Adrenal gland (tissue), 5 donors: ENCODE data around the gene DLEC1.

ENCODE experiments used
- POLR2A ChIP-seq, 2 donors: fragments of 450-650 bp; IDR thresholded peaks; one replicate each; pipeline ENCODE4 v1.6.1; 2017; ENCODE audit warnings: antibody characterized with exemption in 2 of 2, mild to moderate bottlenecking in 2 of 2, moderate library complexity in 1 of 2
- TF ChIP-seq, protein P1 (sequence below), 6 experiments: fragments of 450-650 bp in 4 of 6; fragments of 200-600 bp in 2 of 6; sonication (generic) in 1 of 6; IDR thresholded peaks; 1 replicate in 5 of 6; 2 replicates in 1 of 6; pipeline versions ENCODE4 v1.5.1 to v1.8.0; 2016 to 2021; ENCODE audit warnings: antibody characterized with exemption in 6 of 6, mild to moderate bottlenecking in 2 of 6, moderate library complexity in 1 of 6
- donor health status: DM: no; HTN: no; CAD: no.

DNA sequence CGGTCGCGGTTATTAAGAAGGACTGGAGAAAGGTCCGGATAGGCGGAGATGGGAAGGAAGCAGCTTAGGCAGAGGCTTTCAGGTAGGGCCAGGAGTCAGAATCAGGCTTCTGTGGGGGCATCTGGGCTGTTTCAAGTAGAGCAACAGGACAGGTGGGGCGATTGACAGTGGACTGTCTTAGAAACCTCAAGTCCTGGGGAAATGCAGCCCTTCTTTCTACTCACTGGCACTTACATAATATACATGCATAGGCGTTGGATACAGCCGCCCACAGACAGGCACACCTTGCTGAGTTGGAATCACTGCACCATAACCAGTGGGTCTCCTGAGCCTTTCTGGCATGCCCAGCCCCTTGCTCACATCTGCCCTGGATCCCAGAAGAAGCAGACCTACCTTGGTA is 100.2 kb downstream of the DLEC1 start:
- TF ChIP-seq, protein P1, sequence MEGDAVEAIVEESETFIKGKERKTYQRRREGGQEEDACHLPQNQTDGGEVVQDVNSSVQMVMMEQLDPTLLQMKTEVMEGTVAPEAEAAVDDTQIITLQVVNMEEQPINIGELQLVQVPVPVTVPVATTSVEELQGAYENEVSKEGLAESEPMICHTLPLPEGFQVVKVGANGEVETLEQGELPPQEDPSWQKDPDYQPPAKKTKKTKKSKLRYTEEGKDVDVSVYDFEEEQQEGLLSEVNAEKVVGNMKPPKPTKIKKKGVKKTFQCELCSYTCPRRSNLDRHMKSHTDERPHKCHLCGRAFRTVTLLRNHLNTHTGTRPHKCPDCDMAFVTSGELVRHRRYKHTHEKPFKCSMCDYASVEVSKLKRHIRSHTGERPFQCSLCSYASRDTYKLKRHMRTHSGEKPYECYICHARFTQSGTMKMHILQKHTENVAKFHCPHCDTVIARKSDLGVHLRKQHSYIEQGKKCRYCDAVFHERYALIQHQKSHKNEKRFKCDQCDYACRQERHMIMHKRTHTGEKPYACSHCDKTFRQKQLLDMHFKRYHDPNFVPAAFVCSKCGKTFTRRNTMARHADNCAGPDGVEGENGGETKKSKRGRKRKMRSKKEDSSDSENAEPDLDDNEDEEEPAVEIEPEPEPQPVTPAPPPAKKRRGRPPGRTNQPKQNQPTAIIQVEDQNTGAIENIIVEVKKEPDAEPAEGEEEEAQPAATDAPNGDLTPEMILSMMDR (IDR thresholded peaks at IDR 0.05), result no peak
- TF ChIP-seq POLR2A (IDR thresholded peaks at IDR 0.05), result no peak
